ENCODE results near the gene NOP56. TPM values are rescaled to one million over a fixed set of nuclear protein-coding genes. Genes with fewer than 3 reads are reported as not detected.

Gene NOP56
- total and polyA plus RNA-seq, 2 donors (not counting 3 experiments of a cell fraction or from before 2014, with no cell fraction given) = 151 to 329 TPM

DNA sequence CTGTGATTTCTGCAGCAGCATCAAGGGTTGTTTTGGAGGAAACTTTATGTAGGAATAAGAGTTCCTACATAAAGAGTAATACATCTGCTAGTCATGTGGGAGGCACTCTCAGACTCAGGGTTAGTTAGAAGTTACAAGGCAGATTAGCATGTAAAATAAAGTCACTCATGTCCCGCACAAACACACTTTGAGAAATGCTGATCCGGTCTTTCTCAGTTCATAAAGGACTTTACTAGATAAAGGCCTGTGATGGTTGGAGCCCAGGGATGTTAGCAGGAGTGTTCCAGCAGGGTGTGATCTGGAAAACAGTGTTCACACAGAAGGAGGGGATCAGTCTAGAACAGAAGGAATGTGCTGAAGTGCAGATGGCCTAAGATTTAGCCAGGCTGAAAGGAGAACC, 33.1 kb upstream of the NOP56 start:
- H3K4me3 ChIP-seq (replicated peaks in 1 of 3; ENCODE audit: insufficient read depth in 1 of 3, low read depth in 1 of 3, low read length in 3 of 3) = no peak overlapping the region
- H3K9me3 ChIP-seq (replicated peaks; ENCODE audit: control insufficient read depth, insufficient read depth, low read length) = no peaks in the 10 kb centered on the region
- H3K4me2 ChIP-seq (ENCODE audit: insufficient read depth, low read length) = no peak overlapping the region
- no TSS peak for BruUV-seq (replicated peaks)
- H3K36me3 ChIP-seq (ENCODE audit: control insufficient read depth in 2 of 2, extremely low read depth in 1 of 2, insufficient read depth in 2 of 2, low read length in 2 of 2) = no peaks in the 10 kb centered on the region
- no peak overlapping the region for H3K9ac ChIP-seq (replicated peaks; ENCODE audit: extremely low read depth, insufficient read depth, low read length)
- FAIRE-seq (no peak), DNase-seq (ENCODE audit: low read depth, low spot score) (no peak)
- intact Hi-C loops (cut with micrococcal nuclease) (no loop called here), dilution Hi-C loops (cut with MboI; ENCODE audit: extremely low pct_ligation_motif_present, low sequenced_read_pairs) (no loop called here)
- no peaks in the 10 kb centered on the region for H3K4me1 ChIP-seq (ENCODE audit: control insufficient read depth, extremely low read depth, insufficient read depth, low read length)
- POLR2A ChIA-PET = no interaction called here
- no peak overlapping the region for H3K27ac ChIP-seq (ENCODE audit: insufficient read depth, low read depth, low read length)
- no peaks in the 10 kb centered on the region for H3K9me1 ChIP-seq (replicated peaks; ENCODE audit: control insufficient read depth, extremely low read depth, insufficient read depth, low read length)
- H4K20me1 ChIP-seq (replicated peaks; ENCODE audit: control insufficient read depth, extremely low read depth, insufficient read depth, low read length) = no peaks in the 10 kb centered on the region
- H3K27me3 ChIP-seq (ENCODE audit: control insufficient read depth in 2 of 2, insufficient read depth in 2 of 2, low read length in 2 of 2) = peaks cover 0 to 3% of the 10 kb centered on the region in 2 experiments
- CTCF ChIA-PET = no interaction called here
- no peaks in the 10 kb centered on the region for H3K79me2 ChIP-seq (ENCODE audit: control insufficient read depth, insufficient read depth, low read length)
- TF ChIP-seq, protein P1, sequence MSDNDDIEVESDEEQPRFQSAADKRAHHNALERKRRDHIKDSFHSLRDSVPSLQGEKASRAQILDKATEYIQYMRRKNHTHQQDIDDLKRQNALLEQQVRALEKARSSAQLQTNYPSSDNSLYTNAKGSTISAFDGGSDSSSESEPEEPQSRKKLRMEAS (IDR thresholded peaks at IDR 0.05; ENCODE audit: insufficient read depth, insufficient read length) = no peak
- TF ChIP-seq POLR2AphosphoS5 (IDR thresholded peaks at IDR 0.05; ENCODE audit: insufficient read depth, low read depth, low read length) (no peak), GATA2 (IDR thresholded peaks at IDR 0.05; ENCODE audit: insufficient read depth, insufficient read length, low read depth, low read length) (no peak), JUN (IDR thresholded peaks at IDR 0.05; ENCODE audit: borderline replicate concordance, insufficient read depth, insufficient read length, low read depth) (no peak), MYC (IDR thresholded peaks at IDR 0.05; ENCODE audit: low read depth, low read length) (no peak), POLR2A (IDR thresholded peaks at IDR 0.05; ENCODE audit: low read depth, low read length) (no peak)
- H2AFZ ChIP-seq (ENCODE audit: low read depth, low read length) = no peak overlapping the region

DNA sequence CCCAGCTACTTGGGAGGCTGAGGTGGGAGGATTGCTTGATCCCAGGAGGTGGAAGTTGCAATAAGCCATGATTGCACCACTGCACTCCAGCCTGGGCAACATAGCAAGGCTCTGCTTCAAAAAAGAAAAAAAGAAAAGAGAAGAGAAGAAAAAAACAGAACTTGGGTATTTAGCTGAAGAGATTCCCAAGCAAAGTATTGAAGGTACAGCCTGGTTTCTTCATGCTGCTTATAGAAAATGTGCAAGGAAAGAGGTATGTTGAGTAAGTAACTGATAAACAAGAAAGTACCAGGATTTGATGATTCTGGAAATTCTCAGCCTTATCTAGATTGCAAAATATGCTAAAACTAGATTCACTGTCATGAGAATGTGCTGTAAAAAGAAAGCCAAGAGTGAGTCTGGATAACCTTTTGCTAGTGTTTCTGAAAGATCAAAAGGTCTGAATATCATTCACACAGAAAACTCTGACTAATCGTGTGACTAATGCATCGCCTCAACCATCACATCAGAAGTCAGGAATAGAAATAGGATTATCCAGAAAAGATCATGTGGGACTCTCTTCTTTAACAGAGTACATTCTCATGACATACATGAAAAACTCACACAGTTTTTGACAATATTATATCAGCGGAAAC, 32.4 kb upstream of the NOP56 start:
- H3K4me1 ChIP-seq (ENCODE audit: control insufficient read depth, extremely low read depth, insufficient read depth, low read length) = no peaks in the 10 kb centered on the region
- TF ChIP-seq, protein P2, sequence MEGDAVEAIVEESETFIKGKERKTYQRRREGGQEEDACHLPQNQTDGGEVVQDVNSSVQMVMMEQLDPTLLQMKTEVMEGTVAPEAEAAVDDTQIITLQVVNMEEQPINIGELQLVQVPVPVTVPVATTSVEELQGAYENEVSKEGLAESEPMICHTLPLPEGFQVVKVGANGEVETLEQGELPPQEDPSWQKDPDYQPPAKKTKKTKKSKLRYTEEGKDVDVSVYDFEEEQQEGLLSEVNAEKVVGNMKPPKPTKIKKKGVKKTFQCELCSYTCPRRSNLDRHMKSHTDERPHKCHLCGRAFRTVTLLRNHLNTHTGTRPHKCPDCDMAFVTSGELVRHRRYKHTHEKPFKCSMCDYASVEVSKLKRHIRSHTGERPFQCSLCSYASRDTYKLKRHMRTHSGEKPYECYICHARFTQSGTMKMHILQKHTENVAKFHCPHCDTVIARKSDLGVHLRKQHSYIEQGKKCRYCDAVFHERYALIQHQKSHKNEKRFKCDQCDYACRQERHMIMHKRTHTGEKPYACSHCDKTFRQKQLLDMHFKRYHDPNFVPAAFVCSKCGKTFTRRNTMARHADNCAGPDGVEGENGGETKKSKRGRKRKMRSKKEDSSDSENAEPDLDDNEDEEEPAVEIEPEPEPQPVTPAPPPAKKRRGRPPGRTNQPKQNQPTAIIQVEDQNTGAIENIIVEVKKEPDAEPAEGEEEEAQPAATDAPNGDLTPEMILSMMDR (IDR thresholded peaks at IDR 0.05; ENCODE audit: extremely low read depth in 1 of 2, insufficient read depth in 1 of 2, low read depth in 1 of 2, low read length in 2 of 2) = no peak
- no peaks in the 10 kb centered on the region for H3K9me3 ChIP-seq (replicated peaks; ENCODE audit: control insufficient read depth, insufficient read depth, low read length)
- no peak overlapping the region for H3K4me2 ChIP-seq (ENCODE audit: insufficient read depth, low read length)
- dilution Hi-C loops (cut with MboI; ENCODE audit: extremely low pct_ligation_motif_present, low sequenced_read_pairs) (no loop called here), intact Hi-C loops (cut with micrococcal nuclease) (no loop called here)
- ChIA-PET POLR2A (no interaction called here), CTCF (no interaction called here)
- no peaks in the 10 kb centered on the region for H4K20me1 ChIP-seq (replicated peaks; ENCODE audit: control insufficient read depth, extremely low read depth, insufficient read depth, low read length)
- DNase-seq (ENCODE audit: low read depth, low spot score) (no peak), FAIRE-seq (peak; percentile 26)
- H3K27me3 ChIP-seq (ENCODE audit: control insufficient read depth in 2 of 2, insufficient read depth in 2 of 2, low read length in 2 of 2) = peaks cover 0 to 3% of the 10 kb centered on the region in 2 experiments
- H3K9ac ChIP-seq (replicated peaks; ENCODE audit: extremely low read depth, insufficient read depth, low read length) = no peak overlapping the region
- H3K4me3 ChIP-seq (replicated peaks in 1 of 3; ENCODE audit: insufficient read depth in 1 of 3, low read depth in 1 of 3, low read length in 3 of 3) = no peak overlapping the region
- H3K79me2 ChIP-seq (ENCODE audit: control insufficient read depth, insufficient read depth, low read length) = no peaks in the 10 kb centered on the region
- BruUV-seq (replicated peaks) = no TSS peak
- H3K27ac ChIP-seq (ENCODE audit: insufficient read depth, low read depth, low read length) = no peak overlapping the region
- H3K9me1 ChIP-seq (replicated peaks; ENCODE audit: control insufficient read depth, extremely low read depth, insufficient read depth, low read length) = no peaks in the 10 kb centered on the region
- no peaks in the 10 kb centered on the region for H3K36me3 ChIP-seq (ENCODE audit: control insufficient read depth in 2 of 2, extremely low read depth in 1 of 2, insufficient read depth in 2 of 2, low read length in 2 of 2)
- H2AFZ ChIP-seq (ENCODE audit: low read depth, low read length) = no peak overlapping the region

All from endothelial cell of umbilical vein (primary cell).